ENCODE results near the gene SELENOW.
A peak's percentile ranks its signal among the peaks of the same experiment; 100 is the strongest.
"Not testable (repeated sequence)": the region's sequence is repeated elsewhere in the genome, so short reads cannot be mapped to it uniquely, and the experiment has no call there.

The SELENOW gene

GRCh38 chr19:47781590-47782262 is 3.2 kb downstream of the SELENOW start:
- no peak for DNase-seq (ENCODE audit: low read depth, low spot score)

GRCh38 chr19:47786566-47786965 is 8.1 kb downstream of the SELENOW start:
- DNase-seq (ENCODE audit: low read depth, low spot score) = no peak

- not testable (repeated sequence) for DNase-seq (ENCODE audit: low read depth, low spot score)
Measured at GRCh38 chr19:47787307-47787706, 8.8 kb downstream of the SELENOW start.

- not testable (repeated sequence) for DNase-seq (ENCODE audit: low read depth, low spot score)
Measured at GRCh38 chr19:47789811-47790210, 11.3 kb downstream of the SELENOW start.

GRCh38 chr19:47790398-47790814 is 11.9 kb downstream of the SELENOW start:
- DNase-seq (ENCODE audit: low read depth, low spot score) = peak; percentile 99

GRCh38 chr19:47792616-47793015 is 14.1 kb downstream of the SELENOW start:
- DNase-seq (ENCODE audit: low read depth, low spot score) = no peak

- DNase-seq (ENCODE audit: low read depth, low spot score) = peak; percentile 60
Measured at GRCh38 chr19:47794526-47794925, 16.0 kb downstream of the SELENOW start.

GRCh38 chr19:47796785-47797184 is 18.3 kb downstream of the SELENOW start:
- DNase-seq (ENCODE audit: low read depth, low spot score) = no peak

GRCh38 chr19:47797996-47798903 is 19.7 kb downstream of the SELENOW start:
- no peak for DNase-seq (ENCODE audit: low read depth, low spot score)

- DNase-seq (ENCODE audit: low read depth, low spot score) = no peak
Measured at GRCh38 chr19:47798904-47799266, 20.4 kb downstream of the SELENOW start.

GRCh38 chr19:47801270-47801669 is 22.8 kb downstream of the SELENOW start:
- DNase-seq (ENCODE audit: low read depth, low spot score) = no peak

GRCh38 chr19:47802521-47803043 is 24.1 kb downstream of the SELENOW start:
- DNase-seq (ENCODE audit: low read depth, low spot score) = no peak

- not testable (repeated sequence) for DNase-seq (ENCODE audit: low read depth, low spot score)
Measured at GRCh38 chr19:47803148-47803547, 24.6 kb downstream of the SELENOW start.

GRCh38 chr19:47803671-47804070 is 25.2 kb downstream of the SELENOW start:
- not testable (repeated sequence) for DNase-seq (ENCODE audit: low read depth, low spot score)

- DNase-seq (ENCODE audit: low read depth, low spot score) = not testable (repeated sequence)
Measured at GRCh38 chr19:47804451-47804850, 25.9 kb downstream of the SELENOW start, which contains the start of gene TPRX1. TSS of gene TPRX1 (minus strand) at chr19:47804551. CDS start at chr19:47804539, 12 bp downstream.

- DNase-seq (ENCODE audit: low read depth, low spot score) = no peak
Measured at GRCh38 chr19:47805313-47805712, 26.8 kb downstream of the SELENOW start.

- no peak for DNase-seq (ENCODE audit: low read depth, low spot score)
Measured at GRCh38 chr19:47806435-47806834, 27.9 kb downstream of the SELENOW start.

GRCh38 chr19:47813304-47813994 is 34.9 kb downstream of the SELENOW start:
- DNase-seq (ENCODE audit: low read depth, low spot score) = peak; percentile 96

- peak; percentile 25 for DNase-seq (ENCODE audit: low read depth, low spot score)
Measured at GRCh38 chr19:47813995-47814328, 35.5 kb downstream of the SELENOW start.

GRCh38 chr19:47816270-47816669 is 37.8 kb downstream of the SELENOW start:
- not testable (repeated sequence) for DNase-seq (ENCODE audit: low read depth, low spot score)

- not testable (repeated sequence) for DNase-seq (ENCODE audit: low read depth, low spot score)
Measured at GRCh38 chr19:47818221-47818620, 39.7 kb downstream of the SELENOW start.

- DNase-seq (ENCODE audit: low read depth, low spot score) = peak; percentile 85
Measured at GRCh38 chr19:47819858-47820257, 41.4 kb downstream of the SELENOW start.
